HFF-Myc (cell line): ENCODE results near the gene USP10.
A peak's percentile ranks its signal among the peaks of the same experiment; 100 is the strongest.

Experiments used
- DNase-seq: peaks from one replicate; pipeline ENCODE4 v3.0.0-alpha.2; 2011; ENCODE audit warnings: low read depth; ENCODE audit errors: extremely low read depth
- H3K4me3 ChIP-seq: replicated peaks from 2 replicates; pipeline ENCODE4 v1.5.1; 2011; ENCODE audit warnings: low read depth, mild to moderate bottlenecking, control low read depth, low read length
- TF ChIP-seq, protein P1 (sequence below): IDR thresholded peaks from 2 replicates; pipeline ENCODE4 v1.5.1; 2012; ENCODE audit warnings: mild to moderate bottlenecking, low read depth, low read length, control low read depth; ENCODE audit errors: missing control alignments

USP10 gene

DNA sequence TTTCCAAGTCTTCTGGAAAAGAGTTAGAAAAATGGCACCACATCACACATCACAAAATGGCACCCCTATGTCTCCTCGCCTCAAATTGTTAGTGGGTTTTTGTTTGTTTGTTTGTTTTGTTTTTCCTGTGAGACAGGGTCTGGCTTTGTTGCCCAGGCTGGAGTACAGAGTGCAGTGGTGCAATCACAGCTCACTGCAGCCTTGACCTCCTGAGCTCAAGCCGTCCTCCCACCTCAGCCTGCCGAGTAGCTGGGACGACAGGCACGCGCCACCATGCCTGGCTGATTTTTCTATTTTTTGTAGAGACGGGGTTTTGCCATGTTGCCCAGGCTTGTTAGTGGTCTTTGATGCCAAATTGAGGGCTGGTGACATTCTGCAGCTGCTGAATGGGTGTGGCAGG lies 116.2 kb downstream of the USP10 start:
- DNase-seq = no peak
- TF ChIP-seq, protein P1, sequence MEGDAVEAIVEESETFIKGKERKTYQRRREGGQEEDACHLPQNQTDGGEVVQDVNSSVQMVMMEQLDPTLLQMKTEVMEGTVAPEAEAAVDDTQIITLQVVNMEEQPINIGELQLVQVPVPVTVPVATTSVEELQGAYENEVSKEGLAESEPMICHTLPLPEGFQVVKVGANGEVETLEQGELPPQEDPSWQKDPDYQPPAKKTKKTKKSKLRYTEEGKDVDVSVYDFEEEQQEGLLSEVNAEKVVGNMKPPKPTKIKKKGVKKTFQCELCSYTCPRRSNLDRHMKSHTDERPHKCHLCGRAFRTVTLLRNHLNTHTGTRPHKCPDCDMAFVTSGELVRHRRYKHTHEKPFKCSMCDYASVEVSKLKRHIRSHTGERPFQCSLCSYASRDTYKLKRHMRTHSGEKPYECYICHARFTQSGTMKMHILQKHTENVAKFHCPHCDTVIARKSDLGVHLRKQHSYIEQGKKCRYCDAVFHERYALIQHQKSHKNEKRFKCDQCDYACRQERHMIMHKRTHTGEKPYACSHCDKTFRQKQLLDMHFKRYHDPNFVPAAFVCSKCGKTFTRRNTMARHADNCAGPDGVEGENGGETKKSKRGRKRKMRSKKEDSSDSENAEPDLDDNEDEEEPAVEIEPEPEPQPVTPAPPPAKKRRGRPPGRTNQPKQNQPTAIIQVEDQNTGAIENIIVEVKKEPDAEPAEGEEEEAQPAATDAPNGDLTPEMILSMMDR = no peak
- H3K4me3 ChIP-seq = no peak overlapping the region

DNA sequence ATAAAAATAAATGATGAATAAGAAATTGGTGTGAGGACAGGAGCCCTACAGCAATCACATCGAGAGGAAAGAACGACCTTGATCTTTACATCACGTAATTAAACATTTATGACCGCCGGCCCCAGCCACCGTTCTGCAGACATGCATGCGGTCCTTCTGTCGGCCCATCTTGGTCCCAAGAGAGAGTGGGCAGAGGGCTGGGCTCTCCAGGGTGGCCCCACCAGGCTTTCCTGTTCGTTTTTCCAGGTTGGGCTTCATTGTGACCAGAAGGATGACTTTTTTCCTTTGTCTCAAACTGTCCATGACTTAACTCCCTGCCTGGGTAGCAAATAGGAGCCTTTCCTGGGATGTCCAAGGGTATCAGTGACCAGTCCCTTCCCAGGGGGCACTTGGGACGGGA lies 116.7 kb downstream of the USP10 start:
- no peak overlapping the region for H3K4me3 ChIP-seq
- no peak for DNase-seq
- TF ChIP-seq, protein P1 = no peak

DNA sequence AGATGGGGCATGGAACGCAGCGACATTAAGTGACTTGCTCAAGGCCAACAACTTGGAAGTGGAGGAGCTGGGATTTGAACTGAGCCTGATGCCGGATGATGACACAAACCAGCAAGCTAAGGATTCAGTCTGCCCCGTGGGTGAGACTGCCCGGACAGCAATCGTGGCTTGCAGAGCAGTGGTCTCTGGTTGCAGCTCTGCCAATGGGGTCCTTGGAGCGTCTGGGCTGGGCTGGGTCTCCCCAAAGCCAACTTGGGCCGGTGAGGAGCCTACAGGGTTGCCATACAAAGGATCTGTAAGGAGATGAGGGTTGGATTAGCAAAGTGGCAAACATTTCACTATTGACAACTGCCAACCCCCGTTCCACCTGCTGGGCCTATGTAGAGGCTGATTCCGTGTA lies 117.4 kb downstream of the USP10 start:
- TF ChIP-seq, protein P1 = no peak
- DNase-seq = no peak
- H3K4me3 ChIP-seq = no peak overlapping the region

DNA sequence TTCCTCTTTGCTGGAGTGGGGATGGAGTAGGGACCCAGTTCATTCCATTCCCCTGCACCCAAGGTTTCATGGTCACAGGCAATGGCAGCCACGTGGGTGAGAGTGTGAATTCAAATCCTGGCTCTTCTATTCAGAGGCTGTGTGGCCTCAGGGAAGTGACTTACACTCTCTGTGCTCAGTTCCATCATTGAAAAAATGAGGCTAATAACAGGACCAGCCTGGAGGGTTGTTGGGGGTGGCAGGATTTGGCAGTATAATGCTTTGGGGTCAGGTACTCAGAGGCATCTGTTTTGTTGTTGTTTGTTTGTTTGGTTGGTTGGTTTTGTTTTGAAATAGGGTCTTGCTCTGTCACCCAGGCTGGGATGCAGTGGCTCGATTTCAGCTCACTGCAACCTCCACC lies 117.8 kb downstream of the USP10 start:
- DNase-seq = no peak
- no peak overlapping the region for H3K4me3 ChIP-seq
- TF ChIP-seq, protein P1 = no peak

DNA sequence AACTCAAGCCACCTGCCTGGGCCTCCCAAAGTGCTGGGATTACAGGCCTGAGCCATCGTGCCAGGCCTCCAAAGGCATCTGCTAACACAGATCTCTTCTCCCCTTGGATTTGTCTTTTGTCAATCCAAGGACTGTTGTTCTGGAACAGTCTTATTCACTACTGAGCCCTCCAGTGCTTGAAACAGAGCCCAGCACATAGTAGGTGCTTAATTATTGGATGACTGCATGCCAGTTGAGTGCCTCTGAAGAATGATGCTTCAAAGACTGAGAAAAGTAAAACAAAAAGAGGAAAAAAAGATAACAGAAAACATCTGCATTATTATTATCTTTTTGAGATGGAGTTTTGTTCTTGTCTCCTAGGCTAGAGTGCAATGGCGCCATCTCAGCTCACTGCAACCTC lies 118.3 kb downstream of the USP10 start:
- no peak overlapping the region for H3K4me3 ChIP-seq
- DNase-seq = no peak
- TF ChIP-seq, protein P1 = no peak

DNA sequence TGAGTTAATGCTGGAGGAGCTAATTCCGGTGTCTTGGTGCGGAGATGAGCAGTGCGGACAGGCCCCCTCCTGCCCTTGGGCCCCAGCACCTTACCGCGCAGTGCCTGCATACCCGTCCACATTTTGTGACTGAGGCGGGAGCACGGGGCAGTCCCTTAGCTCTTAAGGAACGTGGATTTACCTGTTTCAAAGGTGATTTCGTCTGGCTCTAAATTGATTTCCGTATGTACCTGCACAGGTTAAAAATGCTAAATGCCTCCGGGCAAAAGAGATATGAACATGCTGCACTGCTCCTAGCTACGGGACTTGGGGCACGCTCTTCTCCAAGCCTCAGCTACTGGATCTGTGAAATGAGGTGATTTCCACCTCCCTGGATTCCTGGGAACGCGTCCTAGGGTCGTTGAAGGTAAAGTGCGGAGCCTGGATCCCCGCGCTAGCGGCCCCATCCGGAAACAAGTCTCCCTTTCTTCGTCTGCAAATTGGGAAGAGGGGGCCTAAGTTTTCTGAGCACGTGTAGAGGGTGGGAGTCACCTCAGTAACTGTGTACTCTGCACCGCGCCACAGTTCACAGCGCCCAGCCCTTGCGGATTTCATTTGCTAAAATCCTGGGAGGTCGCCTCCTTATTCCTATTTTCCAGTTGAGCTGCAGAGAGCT lies 119.3 kb downstream of the USP10 start:
- peak overlapping the region; percentile 46; the same call in 1 of the 2 replicates for H3K4me3 ChIP-seq
- DNase-seq = no peak
- TF ChIP-seq, protein P1 = no peak

DNA sequence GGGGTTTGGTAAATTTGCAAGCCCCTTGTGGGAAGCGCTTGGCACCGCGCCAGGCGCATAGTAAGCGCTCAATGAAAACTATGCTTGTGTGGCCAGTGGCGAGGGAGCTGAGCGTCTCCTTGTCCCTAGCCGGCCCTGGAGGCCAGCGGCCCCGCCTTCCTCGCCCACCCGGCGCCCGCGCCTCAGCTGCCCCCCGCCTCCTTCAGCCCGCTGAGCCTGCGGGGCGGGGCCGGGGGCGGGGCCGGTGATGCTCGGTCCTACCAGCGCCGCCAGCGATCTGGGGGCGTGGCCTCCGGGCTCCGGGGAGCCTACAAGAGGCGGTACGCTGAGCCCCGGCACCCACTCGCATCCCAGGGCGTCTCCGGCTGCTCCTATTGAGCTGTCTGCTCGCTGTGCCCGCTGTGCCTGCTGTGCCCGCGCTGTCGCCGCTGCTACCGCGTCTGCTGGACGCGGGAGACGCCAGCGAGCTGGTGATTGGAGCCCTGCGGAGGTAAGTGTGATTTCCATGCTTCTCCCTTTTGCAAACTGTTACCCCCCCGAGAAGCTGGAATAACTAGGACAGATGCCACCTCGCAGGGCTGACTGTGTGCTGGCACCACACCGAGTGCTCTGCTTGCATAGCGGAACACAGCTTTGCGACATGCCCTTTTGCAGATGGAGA lies 120.0 kb downstream of the USP10 start, which contains the start of gene CRISPLD2:
Gene CRISPLD2 (plus strand): TSS at position 342 of the 661 bp plus-strand sequence. CDS start 18,511 bp downstream, outside the sequence.
- H3K4me3 ChIP-seq = peak within 1 kb of the TSS; percentile 46
- TF ChIP-seq, protein P1 = no peak
- DNase-seq = no peak
